K562 (cell line): Measurements from ENCODE around the gene SHROOM3. TPM values are rescaled to one million over a fixed set of nuclear protein-coding genes. Genes with fewer than 3 reads are reported as not detected.

Experiments used
- microRNA counts: library from miRNA; unstranded; fragments of <30 nt; microRNA quantifications from one replicate; lab custom pipeline; 2016
- microRNA-seq: library from miRNA; unstranded; fragments of <30 nt; microRNA quantifications from one replicate; pipeline ENCODE4, GENCODE V29; 2018; ENCODE audit warnings: borderline microRNAs expressed
- polyA plus RNA-seq, 8 experiments: library from polyadenylated mRNA; depleted of rRNA in 4 of 8; stranded (reverse) in 5 of 8; unstranded in 3 of 8; fragments of >200 nt; fragmentation: Nextera tagmentation in 2 of 8; fragmentation: Illumina TruSeq in 1 of 8; extraction: Ambion mirVana in 2 of 8; extraction: Trizol in 1 of 8; gene quantifications; 2 replicates each; pipeline versions ENCODE4 v1.2.1 to v1.2.3, GENCODE V29; 2011 to 2014; ENCODE audit warnings: inconsistent platforms in 1 of 8, missing spikeins in 1 of 8
- small RNA-seq: library from RNA; depleted of rRNA; stranded (forward); fragments of <200 nt; gene quantifications from one replicate; pipeline ENCODE3, GENCODE V24; 2014
- total RNA-seq, 7 experiments: library from RNA; depleted of rRNA in 6 of 7; stranded (reverse); fragments of >200 nt in 6 of 7; fragmentation: Illumina TruSeq in 2 of 7; extraction: Trizol in 2 of 7; gene quantifications; 2 replicates each; pipeline versions ENCODE4 v1.2.1 to v1.2.3, GENCODE V29; 2011 to 2021; ENCODE audit warnings: low replicate concordance in 1 of 7
- TF ChIP-seq, protein P1 (sequence below): fragments of 150-350 bp; IDR thresholded peaks from 2 replicates; pipeline ENCODE4 v1.6.1; 2014; ENCODE audit warnings: low read depth, mild to moderate bottlenecking, low read length, borderline replicate concordance

Gene SHROOM3
- total and polyA plus RNA-seq, 9 of the 15 experiments (the other 6 are each of a cell fraction or from before 2014, with no cell fraction given) = 0.01 to 0.07 TPM; not detected in 7

DNA sequence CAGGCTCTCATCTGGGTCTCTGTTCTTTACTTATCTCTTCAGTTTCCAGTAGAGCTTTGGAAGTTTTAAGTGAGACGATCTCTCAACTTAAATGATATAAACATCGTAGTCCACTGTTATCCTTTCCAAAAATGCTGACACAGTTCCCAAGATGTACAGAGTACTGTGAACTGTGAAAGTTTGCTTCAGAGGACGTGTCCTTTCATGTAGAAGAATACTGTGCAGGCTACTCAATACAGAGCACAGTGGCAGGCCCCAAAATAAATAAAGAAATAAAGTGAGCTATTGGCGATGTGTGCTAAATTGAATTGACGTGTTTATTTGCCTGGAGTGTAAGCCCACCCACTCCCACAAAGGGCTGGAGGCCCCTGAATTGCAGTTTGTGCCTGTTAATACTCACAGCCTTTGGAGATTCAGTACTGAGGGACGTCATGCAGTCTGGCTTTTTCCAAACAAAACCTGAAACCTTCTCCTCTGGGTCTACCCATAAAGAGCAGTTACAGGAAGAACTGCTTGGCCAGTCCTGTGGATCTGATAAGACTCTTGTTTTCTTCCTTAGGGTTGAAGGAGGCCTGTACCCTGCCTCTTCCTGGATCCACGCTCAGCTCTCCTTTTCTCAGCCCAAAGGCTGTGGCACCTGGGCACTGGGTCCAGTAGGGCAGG, 396.8 kb downstream of the SHROOM3 start (continued):
- TF ChIP-seq, protein P1, sequence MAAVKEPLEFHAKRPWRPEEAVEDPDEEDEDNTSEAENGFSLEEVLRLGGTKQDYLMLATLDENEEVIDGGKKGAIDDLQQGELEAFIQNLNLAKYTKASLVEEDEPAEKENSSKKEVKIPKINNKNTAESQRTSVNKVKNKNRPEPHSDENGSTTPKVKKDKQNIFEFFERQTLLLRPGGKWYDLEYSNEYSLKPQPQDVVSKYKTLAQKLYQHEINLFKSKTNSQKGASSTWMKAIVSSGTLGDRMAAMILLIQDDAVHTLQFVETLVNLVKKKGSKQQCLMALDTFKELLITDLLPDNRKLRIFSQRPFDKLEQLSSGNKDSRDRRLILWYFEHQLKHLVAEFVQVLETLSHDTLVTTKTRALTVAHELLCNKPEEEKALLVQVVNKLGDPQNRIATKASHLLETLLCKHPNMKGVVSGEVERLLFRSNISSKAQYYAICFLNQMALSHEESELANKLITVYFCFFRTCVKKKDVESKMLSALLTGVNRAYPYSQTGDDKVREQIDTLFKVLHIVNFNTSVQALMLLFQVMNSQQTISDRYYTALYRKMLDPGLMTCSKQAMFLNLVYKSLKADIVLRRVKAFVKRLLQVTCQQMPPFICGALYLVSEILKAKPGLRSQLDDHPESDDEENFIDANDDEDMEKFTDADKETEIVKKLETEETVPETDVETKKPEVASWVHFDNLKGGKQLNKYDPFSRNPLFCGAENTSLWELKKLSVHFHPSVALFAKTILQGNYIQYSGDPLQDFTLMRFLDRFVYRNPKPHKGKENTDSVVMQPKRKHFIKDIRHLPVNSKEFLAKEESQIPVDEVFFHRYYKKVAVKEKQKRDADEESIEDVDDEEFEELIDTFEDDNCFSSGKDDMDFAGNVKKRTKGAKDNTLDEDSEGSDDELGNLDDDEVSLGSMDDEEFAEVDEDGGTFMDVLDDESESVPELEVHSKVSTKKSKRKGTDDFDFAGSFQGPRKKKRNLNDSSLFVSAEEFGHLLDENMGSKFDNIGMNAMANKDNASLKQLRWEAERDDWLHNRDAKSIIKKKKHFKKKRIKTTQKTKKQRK = no peak

MicroRNAs encoded within 50 kb of the gene (microRNA counts, 767-probe panel; counts per million panel counts)
- 2,150 counts per million, percentile 54 among the panel's probes with 10 or more counts for microRNA hsa-miR-548ah-5p (lab: Ali Mortazavi, UCI)

Small RNA genes lying within 50 kb of the gene (microRNA-seq; reads per million reads assigned to microRNA genes)
- gene MIR4450 = not detected
- not detected for gene MIR548AH

Small RNA genes lying within 50 kb of the gene (small RNA-seq; reads per million reads assigned to genes)
- gene MIR4450 = not detected
- gene RF00278 = not detected
- not detected for gene RNU6-145P

Other genes starting within 250 kb of the SHROOM3 start
- 17.8 and 17.9 TPM in 2 replicates for gene SCARB2, start 221.4 kb upstream of the SHROOM3 start, total RNA-seq (2014; rRNA removed)
- 19.3 and 20.0 TPM in 2 replicates for gene SCARB2, start 221.4 kb upstream of the SHROOM3 start, total RNA-seq (2014; rRNA removed; fragmentation: Illumina TruSeq; extraction: Trizol)
- gene SCARB2, start 221.4 kb upstream of the SHROOM3 start, total RNA-seq (2015; rRNA removed; fragmentation: Illumina TruSeq; extraction: Trizol) = 25.8 TPM in 2 replicates
- gene SCARB2, start 221.4 kb upstream of the SHROOM3 start, total RNA-seq (2021) = 16.6 and 18.4 TPM in 2 replicates
- 17.3 and 21.0 TPM in 2 replicates for gene SCARB2, start 221.4 kb upstream of the SHROOM3 start, polyA plus RNA-seq (2011; rRNA removed)
- gene SCARB2, start 221.4 kb upstream of the SHROOM3 start, polyA plus RNA-seq (2014; fragmentation: Illumina TruSeq; extraction: Trizol) = 16.9 and 18.9 TPM in 2 replicates
- 1 to 10 TPM; 6.1 to 8.8 TPM for gene SCARB2, start 221.4 kb upstream of the SHROOM3 start, polyA plus RNA-seq (2014; fragmentation: Nextera tagmentation; extraction: Ambion mirVana)
- 10.1 and 14.9 TPM in 2 replicates for gene SCARB2, start 221.4 kb upstream of the SHROOM3 start, polyA plus RNA-seq (2014; rRNA removed)
- gene FAM47E, start 183.5 kb upstream of the SHROOM3 start, total RNA-seq (2014; rRNA removed) = 3.6 and 3.7 TPM in 2 replicates
- gene FAM47E, start 183.5 kb upstream of the SHROOM3 start, total RNA-seq (2014; rRNA removed; fragmentation: Illumina TruSeq; extraction: Trizol) = 6.4 and 7.4 TPM in 2 replicates
- gene FAM47E, start 183.5 kb upstream of the SHROOM3 start, total RNA-seq (2015; rRNA removed; fragmentation: Illumina TruSeq; extraction: Trizol) = 12.0 and 15.6 TPM in 2 replicates
- gene FAM47E, start 183.5 kb upstream of the SHROOM3 start, total RNA-seq (2021) = 3.7 and 4.8 TPM in 2 replicates
- gene FAM47E, start 183.5 kb upstream of the SHROOM3 start, polyA plus RNA-seq (2011; rRNA removed) = 0.38 and 4.8 TPM in 2 replicates
- 5.5 and 6.9 TPM in 2 replicates for gene FAM47E, start 183.5 kb upstream of the SHROOM3 start, polyA plus RNA-seq (2014; fragmentation: Illumina TruSeq; extraction: Trizol)
- gene FAM47E, start 183.5 kb upstream of the SHROOM3 start, polyA plus RNA-seq (2014; fragmentation: Nextera tagmentation; extraction: Ambion mirVana) = 10 to 100 TPM; 11.8 to 12.4 TPM
- gene FAM47E, start 183.5 kb upstream of the SHROOM3 start, polyA plus RNA-seq (2014; rRNA removed) = 5.0 and 5.9 TPM in 2 replicates
- 0.29 and 0.54 TPM in 2 replicates for gene STBD1, start 128.5 kb upstream of the SHROOM3 start, total RNA-seq (2014; rRNA removed)
- 0.18 and 0.22 TPM in 2 replicates for gene STBD1, start 128.5 kb upstream of the SHROOM3 start, total RNA-seq (2014; rRNA removed; fragmentation: Illumina TruSeq; extraction: Trizol)
- gene STBD1, start 128.5 kb upstream of the SHROOM3 start, total RNA-seq (2015; rRNA removed; fragmentation: Illumina TruSeq; extraction: Trizol) = 0.33 and 0.41 TPM in 2 replicates
- gene STBD1, start 128.5 kb upstream of the SHROOM3 start, total RNA-seq (2021) = 0.42 and 0.64 TPM in 2 replicates
- gene STBD1, start 128.5 kb upstream of the SHROOM3 start, polyA plus RNA-seq (2011; rRNA removed) = 0.08 and 0.34 TPM in 2 replicates
- 0.10 and 0.27 TPM in 2 replicates for gene STBD1, start 128.5 kb upstream of the SHROOM3 start, polyA plus RNA-seq (2014; fragmentation: Illumina TruSeq; extraction: Trizol)
- gene STBD1, start 128.5 kb upstream of the SHROOM3 start, polyA plus RNA-seq (2014; fragmentation: Nextera tagmentation; extraction: Ambion mirVana) = not detected
- gene STBD1, start 128.5 kb upstream of the SHROOM3 start, polyA plus RNA-seq (2014; rRNA removed) = 0.24 and 0.38 TPM in 2 replicates
- gene CCDC158, start 14.1 kb upstream of the SHROOM3 start, total RNA-seq (2014; rRNA removed) = not detected in 2 replicates
- gene CCDC158, start 14.1 kb upstream of the SHROOM3 start, total RNA-seq (2014; rRNA removed; fragmentation: Illumina TruSeq; extraction: Trizol) = not detected in 2 replicates
- not detected in 2 replicates for gene CCDC158, start 14.1 kb upstream of the SHROOM3 start, total RNA-seq (2015; rRNA removed; fragmentation: Illumina TruSeq; extraction: Trizol)
- gene CCDC158, start 14.1 kb upstream of the SHROOM3 start, total RNA-seq (2021) = not detected in 2 replicates
- gene CCDC158, start 14.1 kb upstream of the SHROOM3 start, polyA plus RNA-seq (2011; rRNA removed) = not detected in 2 replicates
- gene CCDC158, start 14.1 kb upstream of the SHROOM3 start, polyA plus RNA-seq (2014; fragmentation: Illumina TruSeq; extraction: Trizol) = not detected in 2 replicates
- not detected for gene CCDC158, start 14.1 kb upstream of the SHROOM3 start, polyA plus RNA-seq (2014; fragmentation: Nextera tagmentation; extraction: Ambion mirVana)
- gene CCDC158, start 14.1 kb upstream of the SHROOM3 start, polyA plus RNA-seq (2014; rRNA removed) = not detected in 2 replicates